Esophagus squamous epithelium (tissue), 4 donors: ENCODE data around the gene SATB1.

ENCODE experiments used
- POLR2A ChIP-seq, 4 donors: fragments of 450-650 bp; IDR thresholded peaks; one replicate each; pipeline ENCODE4 v1.6.1; 2017; ENCODE audit warnings: antibody characterized with exemption in 4 of 4, mild to moderate bottlenecking in 4 of 4, moderate library complexity in 3 of 4
- TF ChIP-seq, protein P1 (sequence below), 6 experiments: fragments of 450-650 bp in 4 of 6; fragments of 200-600 bp in 2 of 6; sonication (generic) in 2 of 6; IDR thresholded peaks; one replicate each; pipeline ENCODE4 v1.5.1; 2016 to 2019; ENCODE audit warnings: antibody characterized with exemption in 6 of 6, mild to moderate bottlenecking in 4 of 6, moderate library complexity in 4 of 6

DNA sequence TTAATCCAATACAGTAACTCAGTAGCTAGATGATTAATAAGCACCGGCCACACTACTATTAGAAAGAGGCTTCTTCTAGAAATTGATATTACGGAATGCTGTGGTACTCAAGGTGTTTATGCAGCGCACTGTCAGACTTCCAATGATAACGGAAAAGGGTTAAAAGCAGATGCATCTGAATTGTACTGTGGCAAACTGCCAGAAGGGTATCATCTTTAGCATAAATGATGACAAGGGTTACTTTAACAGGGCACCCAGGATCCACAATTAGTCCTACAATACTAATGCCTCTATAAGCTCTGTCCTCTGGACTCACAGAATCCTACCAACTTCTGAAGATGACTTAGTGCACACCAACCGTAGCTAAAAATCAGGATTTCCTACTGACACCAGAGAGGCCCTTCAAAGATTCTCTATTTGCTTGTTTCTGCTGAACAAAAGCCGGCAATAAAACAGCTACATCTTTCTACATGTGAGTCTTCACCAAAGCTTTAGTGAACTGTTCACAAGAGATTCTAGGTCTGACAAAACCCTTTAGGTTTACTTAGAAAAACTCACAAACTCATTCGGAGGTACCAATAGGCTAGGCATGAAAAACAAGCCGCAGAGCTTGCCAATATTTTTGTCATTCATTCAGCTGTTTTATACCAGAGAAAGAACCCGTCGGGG lies 7.1 kb downstream of the SATB1 start:
- TF ChIP-seq, protein P1, sequence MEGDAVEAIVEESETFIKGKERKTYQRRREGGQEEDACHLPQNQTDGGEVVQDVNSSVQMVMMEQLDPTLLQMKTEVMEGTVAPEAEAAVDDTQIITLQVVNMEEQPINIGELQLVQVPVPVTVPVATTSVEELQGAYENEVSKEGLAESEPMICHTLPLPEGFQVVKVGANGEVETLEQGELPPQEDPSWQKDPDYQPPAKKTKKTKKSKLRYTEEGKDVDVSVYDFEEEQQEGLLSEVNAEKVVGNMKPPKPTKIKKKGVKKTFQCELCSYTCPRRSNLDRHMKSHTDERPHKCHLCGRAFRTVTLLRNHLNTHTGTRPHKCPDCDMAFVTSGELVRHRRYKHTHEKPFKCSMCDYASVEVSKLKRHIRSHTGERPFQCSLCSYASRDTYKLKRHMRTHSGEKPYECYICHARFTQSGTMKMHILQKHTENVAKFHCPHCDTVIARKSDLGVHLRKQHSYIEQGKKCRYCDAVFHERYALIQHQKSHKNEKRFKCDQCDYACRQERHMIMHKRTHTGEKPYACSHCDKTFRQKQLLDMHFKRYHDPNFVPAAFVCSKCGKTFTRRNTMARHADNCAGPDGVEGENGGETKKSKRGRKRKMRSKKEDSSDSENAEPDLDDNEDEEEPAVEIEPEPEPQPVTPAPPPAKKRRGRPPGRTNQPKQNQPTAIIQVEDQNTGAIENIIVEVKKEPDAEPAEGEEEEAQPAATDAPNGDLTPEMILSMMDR (IDR thresholded peaks at IDR 0.05): no peak
- no peak for TF ChIP-seq POLR2A (IDR thresholded peaks at IDR 0.05)
